ENCODE data around the gene MRPL42. TPM values are rescaled to one million over a fixed set of nuclear protein-coding genes. Genes with fewer than 3 reads are reported as not detected.
A peak's percentile ranks its signal among the peaks of the same experiment; 100 is the strongest.

The MRPL42 gene
- total and polyA plus RNA-seq, 2 donors (not counting 1 experiment from before 2014, with no cell fraction given), result 31.5 to 45.2 TPM

GRCh38 chr12:93441617-93442410, 25.5 kb upstream of the MRPL42 start, which contains the start of gene UBE2N:
TSS of gene UBE2N (minus strand) at chr12:93441947. CDS start at chr12:93441884, 63 bp downstream.
- TF ChIP-seq CTCF (IDR thresholded peaks at IDR 0.05) (no peak), EZH2 (IDR thresholded peaks at IDR 0.05; ENCODE audit: borderline replicate concordance, insufficient read depth, low read depth, low read length, poor library complexity, severe bottlenecking) (no peak)
- Histone ChIP-seq H3K4me2 (replicated peaks; ENCODE audit: low read depth, low read length, poor library complexity, severe bottlenecking) (peak within 1 kb of the TSS; percentile 86), H3K9me3 (ENCODE audit: control extremely low read depth in 1 of 3, control insufficient read depth in 2 of 3, insufficient read depth in 1 of 3, low read length in 2 of 3) (no peaks in the 10 kb centered on the region), H3K79me2 (ENCODE audit: control insufficient read depth, insufficient read depth, low read length) (peaks cover 49% of the 10 kb centered on the region), H3K4me3 (ENCODE audit: control extremely low read depth in 1 of 5, extremely low read depth in 1 of 5, insufficient read depth in 1 of 5, low read depth in 2 of 5, low read length in 4 of 5) (peak within 1 kb of the TSS; percentile 65 to 92 (median 84)), H3K9ac (ENCODE audit: low read length) (peak within 1 kb of the TSS; percentile 96), H3K27ac (ENCODE audit: low read length in 2 of 2) (peak within 1 kb of the TSS; percentile 88 to 97), H4K20me1 (ENCODE audit: control insufficient read depth, insufficient read depth, low read length, poor library complexity, severe bottlenecking) (peaks cover 21% of the 10 kb centered on the region), H2AFZ (ENCODE audit: insufficient read depth, low read depth, low read length, poor library complexity, severe bottlenecking) (peak within 1 kb of the TSS; percentile 90), H3K36me3 (replicated peaks in 1 of 2; ENCODE audit: control extremely low read depth in 1 of 2, control insufficient read depth in 1 of 2, extremely low read depth in 1 of 2, insufficient read depth in 2 of 2, low read length in 1 of 2) (no peaks in the 10 kb centered on the region), H3K27me3 (replicated peaks in 1 of 4; ENCODE audit: control extremely low read depth in 1 of 4, control insufficient read depth in 3 of 4, insufficient read depth in 4 of 4, low read length in 3 of 4) (no peaks in the 10 kb centered on the region), H3K4me1 (ENCODE audit: control insufficient read depth in 2 of 2, insufficient read depth in 2 of 2, low read length in 2 of 2) (peaks cover 41 to 46% of the 10 kb centered on the region in 2 donors)
- DNase-seq (peak; percentile 97), ATAC-seq (ENCODE audit: low read depth) (peak; percentile 85)
- peak within 1 kb of the TSS; percentile 94 for H3K4me3 Mint-ChIP-seq
- H3K9me3 Mint-ChIP-seq (ENCODE audit: insufficient read depth), result no peaks in the 10 kb centered on the region
- H3K4me1 Mint-ChIP-seq, result peaks cover 48% of the 10 kb centered on the region
- intact Hi-C loops (cut with micrococcal nuclease), result loop anchor here (1.0 to 5.0 kb wide), 6 partner anchors 25 to 1015 kb away; partner anchors contain the start of genes CEP83, EEA1, MRPL42 and NUDT4
- WGBS (ENCODE audit: insufficient coverage), result under 1% methylated on average over 105 of the region's 105 CpGs
- POLR2A ChIA-PET, result interaction anchor here (0.9 to 2.3 kb wide), 4 partner anchors 15 to 455 kb away, joined by 3 to 7 read pairs (median 4); partner anchors contain the start of gene MRPL42
- no peaks in the 10 kb centered on the region for H3K27me3 Mint-ChIP-seq
- peak within 1 kb of the TSS; percentile 96 for H3K27ac Mint-ChIP-seq
- CTCF ChIA-PET, result interaction anchor here (0.5 to 2.4 kb wide), 7 partner anchors 22 to 660 kb away, joined by 3 to 9 read pairs (median 3); no protein-coding TSS in a partner anchor
